H1 (cell line): ENCODE results near the gene DUOXA1. TPM values are rescaled to one million over a fixed set of nuclear protein-coding genes. Genes with fewer than 3 reads are reported as not detected.

Experiments used
- CTCF ChIA-PET: fragments of 300-600 bp; sonication (Branson Sonifier 250); formaldehyde crosslinking; loops from one replicate; lab custom pipeline; 2021; ENCODE audit not compliant: partially characterized antibody; lab: Charles Lee
- POLR2A ChIA-PET: fragments of 300-600 bp; sonication (Branson Sonifier 250); formaldehyde crosslinking; loops from one replicate; lab custom pipeline; 2021; ENCODE audit warnings: inconsistent platforms; ENCODE audit not compliant: partially characterized antibody; lab: Charles Lee
- DNase-seq, 2 experiments: peaks; one replicate each; pipeline versions ENCODE4 v3.0.0 to v3.0.0-alpha.2; 2010 to 2022; ENCODE audit warnings: low spot score in 2 of 2, low read depth in 1 of 2, mixed read lengths in 1 of 2
- FAIRE-seq: peaks from 2 replicates; lab custom pipeline; 2011; peaks lifted over from hg19 to GRCh38; lab: Jason Lieb, UNC
- H2AFZ ChIP-seq: 2 replicates; pipeline ENCODE4 v1.8.1; 2012; ENCODE audit warnings: low read length, inconsistent platforms
- H2AK5ac ChIP-seq: 2 replicates; pipeline ENCODE4 v1.6.1; 2013; ENCODE audit warnings: low read depth, low read length
- H2BK120ac ChIP-seq: replicated peaks from 2 replicates; pipeline ENCODE3; 2013; ENCODE audit warnings: low read depth, low read length, inconsistent platforms
- H2BK12ac ChIP-seq: 2 replicates; pipeline ENCODE4 v1.6.1; 2013; ENCODE audit warnings: low read depth, low read length
- H2BK15ac ChIP-seq: 2 replicates; pipeline ENCODE4 v1.6.1; 2013; ENCODE audit warnings: low read length
- H2BK20ac ChIP-seq: 2 replicates; pipeline ENCODE4 v1.6.1; 2013; ENCODE audit warnings: low read length
- H2BK5ac ChIP-seq: 2 replicates; pipeline ENCODE4 v1.6.1; 2013; ENCODE audit warnings: low read depth, low read length
- H3K14ac ChIP-seq: 2 replicates; pipeline ENCODE4 v1.6.1; 2013; ENCODE audit warnings: inconsistent platforms; ENCODE audit not compliant: insufficient read length
- H3K18ac ChIP-seq: 2 replicates; pipeline ENCODE4 v1.6.1; 2013; ENCODE audit warnings: low read length; ENCODE audit errors: extremely low read depth
- H3K23ac ChIP-seq: 2 replicates; pipeline ENCODE4 v1.6.1; 2013; ENCODE audit warnings: inconsistent platforms; ENCODE audit not compliant: insufficient read length
- H3K23me2 ChIP-seq: 2 replicates; pipeline ENCODE4 v1.6.1; 2013; ENCODE audit warnings: low read depth, low read length
- H3K27ac ChIP-seq: 2 replicates; pipeline ENCODE4 v1.6.1; 2011; ENCODE audit warnings: low read depth, low read length, inconsistent platforms
- H3K27me3 ChIP-seq, 4 experiments: replicated peaks in 1 of 4; 1 replicate in 1 of 4; 2 replicates in 3 of 4; pipeline versions ENCODE4 v1.6.1 to v1.8.1; 2011 to 2013; ENCODE audit warnings: low read length in 3 of 4, mild to moderate bottlenecking in 3 of 4, inconsistent platforms in 2 of 4, mixed read lengths in 2 of 4, moderate library complexity in 1 of 4; ENCODE audit not compliant: control insufficient read depth in 3 of 4, insufficient read depth in 3 of 4; ENCODE audit errors: extremely low read depth in 1 of 4
- H3K36me3 ChIP-seq, 4 experiments: 2 replicates each; pipeline versions ENCODE4 v1.6.1 to v1.8.1; 2011 to 2013; ENCODE audit warnings: mild to moderate bottlenecking in 4 of 4, low read length in 3 of 4, moderate library complexity in 2 of 4, control low read depth in 1 of 4, inconsistent platforms in 1 of 4; ENCODE audit not compliant: insufficient read depth in 4 of 4, control insufficient read depth in 2 of 4
- H3K4ac ChIP-seq: replicated peaks from 2 replicates; pipeline ENCODE3; 2013; ENCODE audit warnings: low read length, low read depth, mixed read lengths, inconsistent platforms; ENCODE audit not compliant: insufficient read length
- H3K4me1 ChIP-seq, 4 experiments: replicated peaks in 1 of 4; 1 replicate in 1 of 4; 2 replicates in 3 of 4; pipeline versions ENCODE4 v1.6.1 to v1.8.1; 2011 to 2013; ENCODE audit warnings: low read length in 3 of 4, inconsistent platforms in 2 of 4, mixed read lengths in 1 of 4; ENCODE audit not compliant: insufficient read depth in 4 of 4, control insufficient read depth in 3 of 4
- H3K4me2 ChIP-seq, 2 experiments: 2 replicates each; pipeline versions ENCODE4 v1.6.1 to v1.8.1; 2011 to 2013; ENCODE audit warnings: low read depth in 2 of 2, low read length in 2 of 2, control low read depth in 1 of 2, inconsistent platforms in 1 of 2, mild to moderate bottlenecking in 1 of 2; ENCODE audit not compliant: insufficient read depth in 1 of 2
- H3K4me3 ChIP-seq, 4 experiments: fragments of 200-600, 300-600 bp in 1 of 4; sonication (generic), shearing (Covaris generic), sonication (Bioruptor Twin) in 1 of 4; 2 replicates each; pipeline versions ENCODE4 v1.5.1 to v1.8.1; 2011 to 2016; ENCODE audit warnings: low read length in 4 of 4, low read depth in 3 of 4, control low read depth in 2 of 4, inconsistent platforms in 2 of 4, mild to moderate bottlenecking in 2 of 4, mixed read lengths in 1 of 4, moderate library complexity in 1 of 4; ENCODE audit not compliant: insufficient read depth in 2 of 4; ENCODE audit errors: extremely low read depth in 1 of 4
- H3K56ac ChIP-seq: replicated peaks from 2 replicates; pipeline ENCODE3; 2013; ENCODE audit warnings: low read depth, mild to moderate bottlenecking, mixed read lengths, low read length, inconsistent platforms; ENCODE audit not compliant: insufficient read length
- H3K79me1 ChIP-seq: 2 replicates; pipeline ENCODE4 v1.6.1; 2013; ENCODE audit warnings: low read depth, low read length, control low read depth
- H3K79me2 ChIP-seq, 2 experiments: 2 replicates each; pipeline versions ENCODE4 v1.6.1 to v1.8.1; 2012 to 2013; ENCODE audit warnings: low read length in 2 of 2, mild to moderate bottlenecking in 2 of 2, inconsistent platforms in 1 of 2; ENCODE audit not compliant: insufficient read depth in 2 of 2, control insufficient read depth in 1 of 2
- H3K9ac ChIP-seq, 4 experiments: replicated peaks in 1 of 4; 1 replicate in 1 of 4; 2 replicates in 3 of 4; pipeline versions ENCODE4 v1.6.1 to v1.8.1; 2011 to 2013; ENCODE audit warnings: low read depth in 3 of 4, low read length in 3 of 4, control low read depth in 2 of 4, mild to moderate bottlenecking in 2 of 4, moderate library complexity in 2 of 4, inconsistent platforms in 1 of 4; ENCODE audit errors: extremely low read depth in 1 of 4
- H3K9me3 ChIP-seq, 2 experiments: 2 replicates each; pipeline versions ENCODE4 v1.6.1 to v1.8.1; 2012 to 2013; ENCODE audit warnings: mild to moderate bottlenecking in 2 of 2, moderate library complexity in 2 of 2, control low read depth in 1 of 2, inconsistent platforms in 1 of 2, low read depth in 1 of 2, low read length in 1 of 2, mixed read lengths in 1 of 2; ENCODE audit not compliant: insufficient read depth in 2 of 2
- H4K20me1 ChIP-seq, 2 experiments: replicated peaks in 1 of 2; 2 replicates each; pipeline versions ENCODE3 to v1.8.1; 2011 to 2013; ENCODE audit warnings: inconsistent platforms in 2 of 2, low read length in 2 of 2, mild to moderate bottlenecking in 1 of 2; ENCODE audit not compliant: insufficient read depth in 2 of 2, control insufficient read depth in 1 of 2
- H4K5ac ChIP-seq: 2 replicates; pipeline ENCODE4 v1.6.1; 2013; ENCODE audit warnings: low read length, low read depth, mixed read lengths, inconsistent platforms; ENCODE audit not compliant: insufficient read length
- H4K8ac ChIP-seq: 2 replicates; pipeline ENCODE4 v1.8.0; 2013; ENCODE audit warnings: mild to moderate bottlenecking, moderate library complexity, low read length, inconsistent platforms; ENCODE audit not compliant: insufficient read depth; ENCODE audit errors: extremely low read depth
- H4K91ac ChIP-seq: replicated peaks from 2 replicates; pipeline ENCODE3; 2013; ENCODE audit warnings: low read length, mixed read lengths, inconsistent platforms; ENCODE audit not compliant: insufficient read length
- KDM4A ChIP-seq: IDR thresholded peaks from one replicate; pipeline ENCODE4 v1.7.1; 2012; ENCODE audit warnings: low read depth, mild to moderate bottlenecking, moderate library complexity, low read length, inconsistent platforms; ENCODE audit not compliant: severe bottlenecking
- WGBS, 2 experiments: shearing (Covaris generic) in 1 of 2; methylation state at CpG; one replicate each; pipeline versions ENCODE4 v1.1.6 to v1.1.7; 2013 to 2015; ENCODE audit warnings: low lambda C conversion rate in 2 of 2, mixed read lengths in 2 of 2, inconsistent platforms in 1 of 2, low coverage in 1 of 2, missing lambda C conversion rate in 1 of 2; ENCODE audit not compliant: insufficient replicate concordance in 2 of 2, insufficient coverage in 1 of 2, insufficient read length in 1 of 2; ENCODE audit errors: extremely low coverage in 1 of 2, missing lambda C conversion rate in 1 of 2; 5-methylcytosine and 5-hydroxymethylcytosine counted together
- polyA plus RNA-seq, 7 experiments: library from polyadenylated mRNA; depleted of rRNA in 3 of 7; stranded (reverse) in 5 of 7; unstranded in 2 of 7; fragments of >200 nt in 5 of 7; fragments of 200-250 nt in 2 of 7; gene quantifications; 1 replicate in 5 of 7; 2 replicates in 1 of 7; 4 replicates in 1 of 7; pipeline versions ENCODE4 v1.2.1 to v1.2.3, GENCODE V29; 2011 to 2013; ENCODE audit warnings: missing spikeins in 2 of 7, mixed read lengths in 2 of 7
- total RNA-seq: library from RNA; stranded (reverse); fragmentation: NEBNext Ultra II Directional; extraction: Animal tissue kit (Norgen Biotek cat#: 25700); gene quantifications from 2 replicates; pipeline ENCODE4 v1.2.1, GENCODE V29; 2021

The DUOXA1 gene
- total and polyA plus RNA-seq, 2 of the 8 experiments (the other 6 are each of a cell fraction or from before 2014, with no cell fraction given) = 0.18 TPM; not detected in 1

DNA sequence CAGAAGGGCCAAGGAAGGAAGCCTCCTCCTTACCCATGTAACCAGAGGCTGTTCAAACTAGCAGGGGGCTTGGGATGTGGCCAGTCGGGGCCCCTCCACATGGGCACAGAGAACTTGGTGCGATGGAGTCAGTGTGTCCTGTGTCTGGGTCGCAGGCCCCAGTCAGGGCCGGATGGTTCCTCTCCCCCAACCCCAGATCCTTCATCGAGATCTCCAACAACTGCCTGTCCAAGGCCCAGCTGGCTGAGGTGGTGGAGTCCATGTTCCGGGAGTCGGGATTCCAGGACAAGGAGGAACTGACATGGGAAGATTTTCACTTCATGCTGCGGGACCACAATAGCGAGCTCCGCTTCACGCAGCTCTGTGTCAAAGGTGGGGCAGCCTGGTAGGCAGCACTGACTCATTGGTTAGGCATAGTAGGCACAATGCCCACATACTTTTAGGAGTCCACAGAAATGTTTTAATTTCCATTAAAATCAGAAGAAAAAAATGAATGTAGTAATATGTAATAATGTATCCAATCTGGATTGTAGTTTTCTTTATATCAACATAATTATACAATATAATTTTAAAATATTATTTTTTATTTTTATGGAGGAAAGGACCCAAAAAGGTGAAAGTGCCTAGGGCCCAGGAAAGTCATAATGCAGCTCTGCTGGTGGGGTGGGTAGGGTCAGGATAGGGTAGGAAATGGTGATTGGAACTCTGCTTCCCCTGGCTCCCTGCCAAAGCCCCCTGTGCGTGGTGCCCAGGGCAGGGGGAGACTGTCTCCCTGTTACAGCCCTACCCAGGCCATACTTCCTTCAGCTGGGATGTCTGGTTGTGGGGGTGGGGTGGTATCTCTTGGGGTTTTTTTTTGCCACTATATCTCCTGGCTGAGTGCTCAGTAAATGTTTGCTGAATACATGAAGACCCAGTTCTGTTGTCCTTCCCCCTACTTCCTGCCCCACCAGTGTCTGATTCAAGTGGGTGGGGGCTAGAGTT lies 18.7 kb upstream of the DUOXA1 start:
- Histone ChIP-seq H4K20me1 (no peaks in the 10 kb centered on the region), H3K23ac (no peak overlapping the region), H2BK15ac (no peak overlapping the region), H2BK12ac (no peak overlapping the region), H2BK20ac (no peak overlapping the region), H3K27me3 (no peaks in the 10 kb centered on the region; a peak in 1 of 7 replicates), H3K4ac (no peak overlapping the region), H3K4me1 (no peaks in the 10 kb centered on the region; a peak in 1 of 7 replicates), H3K4me3 (no peak overlapping the region)
- no peak for FAIRE-seq
- CTCF ChIA-PET = interaction anchor here (0.7 to 3.4 kb wide), 8 partner anchors 10 to 50 kb away, joined by 3 to 27 read pairs (median 4); no protein-coding TSS in a partner anchor
- DNase-seq = no peak
- no peak for TF ChIP-seq KDM4A
- TF ChIP-seq, all 59 proteins: peak for 0
- Histone ChIP-seq H3K14ac (no peak overlapping the region), H4K5ac (no peak overlapping the region), H3K27ac (no peak overlapping the region), H3K4me2 (no peak overlapping the region), H3K9me3 (no peaks in the 10 kb centered on the region), H3K56ac (no peak overlapping the region), H3K79me1 (no peaks in the 10 kb centered on the region; the same call in 1 of the 2 replicates), H2AFZ (no peak overlapping the region), H3K79me2 (no peaks in the 10 kb centered on the region), H3K18ac (no peak overlapping the region), H4K8ac (no peak overlapping the region), H2AK5ac (no peak overlapping the region), H3K36me3 (no peaks in the 10 kb centered on the region), H3K23me2 (no peaks in the 10 kb centered on the region), H3K9ac (no peak overlapping the region), H2BK120ac (no peak overlapping the region), H4K91ac (no peak overlapping the region), H2BK5ac (no peak overlapping the region)
- WGBS, 2 experiments = 93% methylated on average over 12 of the region's 12 CpGs; no CpG with 5 or more reads in 1 of the 2 experiments
- POLR2A ChIA-PET = interaction anchor here (1.0 to 1.6 kb wide), 2 partner anchors 10 to 26 kb away, joined by 3 to 4 read pairs; no protein-coding TSS in a partner anchor
